Brain pericyte (primary cell): Measurements from ENCODE around the gene BTBD17.
"Not testable (repeated sequence)": the region's sequence is repeated elsewhere in the genome, so short reads cannot be mapped to it uniquely, and the experiment has no call there.

ENCODE experiments used
- DNase-seq: peaks from one replicate; pipeline ENCODE4 v3.0.0-alpha.2; 2012; ENCODE audit warnings: low read depth, low spot score

The BTBD17 gene, protein sequence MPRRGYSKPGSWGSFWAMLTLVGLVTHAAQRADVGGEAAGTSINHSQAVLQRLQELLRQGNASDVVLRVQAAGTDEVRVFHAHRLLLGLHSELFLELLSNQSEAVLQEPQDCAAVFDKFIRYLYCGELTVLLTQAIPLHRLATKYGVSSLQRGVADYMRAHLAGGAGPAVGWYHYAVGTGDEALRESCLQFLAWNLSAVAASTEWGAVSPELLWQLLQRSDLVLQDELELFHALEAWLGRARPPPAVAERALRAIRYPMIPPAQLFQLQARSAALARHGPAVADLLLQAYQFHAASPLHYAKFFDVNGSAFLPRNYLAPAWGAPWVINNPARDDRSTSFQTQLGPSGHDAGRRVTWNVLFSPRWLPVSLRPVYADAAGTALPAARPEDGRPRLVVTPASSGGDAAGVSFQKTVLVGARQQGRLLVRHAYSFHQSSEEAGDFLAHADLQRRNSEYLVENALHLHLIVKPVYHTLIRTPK

DNA sequence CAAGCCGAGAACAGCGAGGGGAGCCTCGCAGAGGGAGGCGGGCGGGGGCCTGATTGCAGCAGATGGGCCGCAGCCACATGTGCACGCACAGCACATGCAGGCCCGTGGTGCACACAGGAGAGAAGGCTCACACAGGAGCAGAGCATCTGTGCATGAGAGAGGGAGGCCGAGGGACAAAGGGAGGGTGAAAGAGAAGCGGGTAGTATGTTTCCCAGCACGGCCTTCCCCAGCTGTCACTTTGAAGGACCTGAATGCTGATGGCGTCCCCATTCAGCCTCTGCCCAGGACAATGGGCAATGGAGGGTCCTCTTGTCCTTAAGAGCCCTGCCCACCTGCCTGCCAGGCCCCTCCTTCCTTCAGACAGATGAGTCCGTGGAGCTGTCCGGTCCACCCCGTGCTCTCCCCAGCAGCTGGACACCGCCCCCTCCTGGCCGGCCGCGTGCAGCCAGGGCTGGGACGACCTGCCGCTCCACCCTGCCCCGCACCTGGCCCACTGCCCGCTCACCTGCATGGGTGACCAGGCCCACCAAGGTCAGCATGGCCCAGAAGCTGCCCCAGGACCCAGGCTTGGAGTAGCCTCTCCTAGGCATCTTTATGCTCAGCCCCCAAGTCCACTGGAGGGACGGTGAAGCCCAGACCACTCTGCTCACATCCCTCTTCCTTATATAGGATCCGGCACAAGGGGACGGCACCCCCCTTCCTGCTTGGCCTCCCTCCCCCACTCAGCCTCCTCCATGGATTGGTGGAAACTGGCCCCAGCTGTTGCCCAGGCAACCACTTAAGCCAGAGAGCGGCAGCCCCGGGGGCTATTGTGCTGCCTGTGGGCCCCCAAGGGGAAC is at the start of gene BTBD17:
Gene BTBD17 (minus strand): TSS at position 639 of the 839 bp plus-strand sequence. CDS start 49 bp downstream, at position 590.
- no peak for DNase-seq

DNA sequence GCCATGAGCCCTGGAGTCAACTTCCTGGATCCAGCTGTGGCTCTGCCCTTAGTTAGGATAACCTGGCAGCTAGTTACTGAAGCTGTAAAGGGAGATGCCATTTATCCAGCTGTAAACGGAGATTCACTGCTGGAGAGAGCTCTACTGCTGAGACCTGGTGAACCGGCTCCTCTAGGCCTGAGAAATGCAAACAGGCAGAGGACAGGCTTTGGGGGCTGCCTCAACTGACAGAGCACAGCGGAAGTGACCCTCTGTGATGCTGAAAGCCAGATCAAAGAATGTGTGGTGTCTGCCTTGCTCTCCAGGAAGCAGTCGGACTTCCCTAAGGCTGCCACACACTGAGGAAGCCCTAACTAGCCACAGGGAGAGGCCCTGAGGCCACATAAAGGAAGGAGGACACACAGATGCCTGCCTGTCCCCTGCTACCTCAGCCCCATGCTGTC is 48.4 kb upstream of the BTBD17 start:
- DNase-seq = no peak

DNA sequence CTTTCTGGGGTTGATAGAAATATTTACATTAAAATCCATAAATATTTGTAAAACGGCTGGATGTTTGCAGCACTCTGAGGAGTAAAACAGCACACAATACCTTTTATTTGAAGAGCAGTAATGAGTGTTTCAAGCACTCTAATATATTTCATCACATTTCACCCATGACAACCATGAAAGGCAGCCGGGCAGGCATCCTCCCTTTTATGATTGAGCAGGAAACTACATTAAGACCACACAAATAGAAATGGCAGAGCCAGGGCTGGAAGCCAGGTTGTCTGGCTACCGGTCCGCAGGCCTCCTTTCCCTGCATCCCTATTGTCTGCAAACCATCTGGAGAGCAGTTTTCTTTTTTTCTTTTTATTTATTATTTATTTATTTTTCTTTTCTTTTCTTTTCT is 47.1 kb upstream of the BTBD17 start:
- DNase-seq = no peak

DNA sequence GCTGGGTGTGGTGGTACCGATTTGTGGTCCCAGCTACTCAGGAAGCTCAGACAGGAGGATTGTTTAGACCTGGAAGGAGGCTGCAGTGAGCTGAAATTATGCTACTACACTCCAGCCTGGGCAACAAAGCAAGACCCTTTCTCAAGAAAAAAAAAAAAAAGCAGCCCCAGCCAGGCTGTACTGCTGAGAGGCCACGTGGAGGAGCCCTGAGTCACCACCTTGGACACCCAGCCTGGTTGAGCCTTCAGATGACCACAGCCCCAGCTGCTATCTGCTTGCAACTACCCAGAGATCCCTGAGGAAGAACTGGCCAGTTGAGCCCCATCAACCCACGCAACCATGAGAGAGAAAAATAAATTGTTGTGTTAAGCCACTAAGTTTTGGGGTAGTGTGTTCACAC is 46.6 kb upstream of the BTBD17 start:
- no peak for DNase-seq

DNA sequence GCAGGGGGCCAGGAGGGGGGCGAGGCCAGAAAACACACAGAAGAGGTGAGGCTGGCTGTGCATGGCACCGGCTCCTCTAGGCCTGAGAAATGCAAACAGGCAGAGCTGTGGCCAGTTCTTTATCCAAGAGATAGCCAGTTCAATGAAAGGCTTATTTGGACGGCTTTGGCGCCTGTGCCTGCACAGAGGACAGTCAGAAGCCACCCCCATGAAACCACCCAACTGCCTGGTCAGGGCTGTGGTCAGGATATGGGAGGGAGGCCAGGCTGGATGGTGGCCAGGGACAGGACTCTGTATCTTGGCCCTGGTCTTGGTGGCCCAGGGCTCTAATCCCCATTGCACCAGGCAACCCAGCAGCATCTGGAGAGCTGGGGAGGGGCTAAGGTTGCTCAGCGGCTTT is 45.7 kb upstream of the BTBD17 start:
- no peak for DNase-seq

DNA sequence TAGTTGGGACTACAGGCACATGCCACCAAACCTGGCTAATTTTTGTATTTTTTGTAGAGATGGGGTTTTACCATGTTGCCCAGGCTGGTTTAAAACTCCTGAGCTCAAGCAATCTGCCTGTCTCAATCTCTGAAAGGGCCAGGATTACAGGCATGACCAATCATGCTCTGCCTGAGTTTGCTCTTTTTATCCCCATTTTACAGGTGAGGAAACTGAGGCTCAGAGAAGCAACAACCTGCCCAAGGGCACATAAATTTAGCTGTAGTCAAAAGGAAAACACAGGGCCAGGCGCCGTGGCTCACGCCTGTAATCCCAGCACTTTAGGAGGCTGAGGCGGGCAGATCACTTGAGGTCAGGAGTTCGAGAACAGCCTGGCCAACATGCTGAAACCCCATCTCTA is 43.6 kb upstream of the BTBD17 start:
- DNase-seq = not testable (repeated sequence)

DNA sequence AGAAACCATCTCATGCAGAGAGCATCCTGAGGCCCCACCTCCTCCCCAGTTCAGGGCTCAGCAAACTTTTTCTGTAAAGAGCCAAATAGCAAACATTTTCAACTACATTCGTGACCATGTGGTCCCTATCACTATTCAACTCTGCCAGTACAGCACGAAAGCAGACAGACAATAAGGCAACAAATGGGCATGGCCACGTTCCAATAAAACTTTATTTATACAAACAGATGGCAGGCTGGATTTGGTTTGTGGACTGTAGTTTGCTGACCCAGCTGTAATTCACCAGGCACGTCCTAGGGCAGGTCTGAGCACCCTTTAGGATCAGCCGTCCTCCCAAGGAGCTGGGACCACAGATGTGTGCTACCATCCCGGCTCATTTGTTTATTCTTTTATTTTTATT is 43.1 kb upstream of the BTBD17 start:
- DNase-seq = no peak

DNA sequence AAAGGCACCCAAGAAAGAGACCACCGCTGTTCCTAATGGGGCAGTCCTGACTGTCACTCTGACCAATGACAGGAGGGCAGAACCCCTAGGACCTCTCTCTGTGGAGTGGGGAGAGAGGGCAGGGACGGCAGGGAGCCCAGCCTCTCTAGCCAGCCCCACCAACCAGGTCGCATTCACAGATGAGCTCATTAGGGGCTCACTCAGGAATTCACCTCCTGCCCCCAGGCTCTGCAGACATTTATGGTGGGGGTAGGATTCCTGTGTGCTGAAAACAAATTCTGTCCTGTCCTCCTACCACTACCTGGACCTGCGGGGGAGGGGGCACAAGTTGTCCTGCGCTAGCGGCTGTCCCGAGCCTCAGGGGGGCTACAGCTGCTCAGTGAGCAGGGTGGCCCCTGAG is 42.5 kb upstream of the BTBD17 start:
- DNase-seq = no peak

DNA sequence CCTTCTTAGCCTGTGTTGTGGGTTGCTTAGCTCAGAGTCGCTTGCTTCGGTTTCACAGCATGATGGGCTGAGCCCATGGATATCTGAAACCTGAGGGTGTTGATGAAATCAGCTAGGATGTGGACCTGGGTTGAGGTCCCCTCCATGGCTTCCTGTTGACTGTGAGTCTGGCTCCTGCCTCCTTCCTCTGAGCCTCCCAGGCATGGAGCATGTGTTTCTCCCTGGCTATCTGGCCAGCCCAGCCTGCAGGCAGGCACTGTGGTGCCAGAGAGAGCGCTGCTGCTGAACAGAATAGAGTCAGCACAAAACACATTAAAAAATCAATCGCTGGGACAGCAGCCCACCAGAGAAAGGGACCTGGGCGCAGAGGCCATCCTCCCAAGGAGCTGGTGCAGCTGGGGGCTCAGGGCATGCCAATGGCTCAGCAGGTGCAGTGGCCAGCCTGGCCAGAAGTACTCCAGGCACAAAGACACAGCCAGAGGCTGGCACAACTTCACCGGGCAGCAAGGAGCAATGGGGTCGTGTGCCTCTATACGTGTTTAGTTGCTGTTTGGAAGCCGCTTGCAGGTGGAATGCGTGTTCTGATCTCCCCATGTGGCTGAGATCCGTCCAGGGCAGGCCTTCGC is 42.0 kb upstream of the BTBD17 start:
- DNase-seq = no peak

DNA sequence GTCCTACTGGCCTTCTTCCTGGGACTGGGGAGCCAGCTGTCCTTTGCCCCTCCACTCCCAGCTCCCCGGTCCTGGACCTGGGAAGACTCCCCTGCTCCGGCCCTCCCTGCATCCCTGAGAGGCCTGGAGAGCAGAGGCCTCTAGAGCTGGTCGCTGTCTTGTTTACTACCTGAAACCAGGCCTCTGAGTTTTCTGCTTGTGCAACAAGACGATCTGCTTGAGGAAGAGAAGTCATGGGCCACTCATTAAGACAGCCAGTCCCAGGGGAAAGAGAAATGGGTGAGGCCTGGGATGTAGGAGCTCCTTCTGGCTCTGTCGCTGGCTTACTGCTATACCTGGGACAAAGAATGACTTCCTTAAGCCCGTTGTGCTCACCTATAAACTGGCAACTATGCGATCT is 40.4 kb upstream of the BTBD17 start:
- DNase-seq = no peak

DNA sequence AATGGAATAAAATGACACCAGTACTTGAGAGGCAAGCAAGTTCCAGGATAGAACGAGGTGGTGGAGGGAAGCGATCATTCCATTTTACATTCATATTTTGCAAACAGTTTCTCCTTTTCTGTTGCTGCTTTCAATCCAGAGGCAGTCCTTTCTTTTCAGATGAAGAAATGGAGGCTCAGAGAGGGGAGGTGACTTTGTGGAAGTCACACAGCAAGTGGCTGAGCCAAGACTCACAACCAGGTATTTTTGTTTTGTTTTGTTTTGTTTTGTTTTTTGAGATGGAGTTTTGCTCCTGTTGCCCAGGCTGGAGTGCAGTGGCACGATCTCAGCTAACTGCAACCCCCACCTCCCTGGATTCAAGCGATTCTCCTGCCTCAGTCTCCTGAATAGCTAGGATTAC is 34.9 kb upstream of the BTBD17 start:
- DNase-seq = no peak

DNA sequence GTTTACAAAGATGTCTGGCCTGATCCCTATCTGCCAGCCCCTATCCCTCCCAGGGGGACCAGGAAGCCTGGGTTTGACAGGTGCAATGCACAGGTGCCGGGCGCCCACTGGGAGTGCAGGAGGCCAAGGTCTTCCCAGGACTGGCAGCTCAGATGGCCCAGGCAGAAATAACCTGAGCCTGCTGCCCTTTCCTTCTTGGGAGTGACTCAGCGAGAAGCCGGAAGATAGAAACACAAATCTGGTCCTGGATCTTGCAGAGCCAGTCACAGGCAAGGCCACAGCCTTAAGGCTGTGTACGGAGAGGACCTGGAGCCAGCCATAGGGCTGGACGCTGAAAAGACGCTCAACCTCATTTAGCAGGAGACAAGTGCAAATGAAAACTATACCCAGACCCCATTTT is 33.3 kb upstream of the BTBD17 start:
- no peak for DNase-seq

DNA sequence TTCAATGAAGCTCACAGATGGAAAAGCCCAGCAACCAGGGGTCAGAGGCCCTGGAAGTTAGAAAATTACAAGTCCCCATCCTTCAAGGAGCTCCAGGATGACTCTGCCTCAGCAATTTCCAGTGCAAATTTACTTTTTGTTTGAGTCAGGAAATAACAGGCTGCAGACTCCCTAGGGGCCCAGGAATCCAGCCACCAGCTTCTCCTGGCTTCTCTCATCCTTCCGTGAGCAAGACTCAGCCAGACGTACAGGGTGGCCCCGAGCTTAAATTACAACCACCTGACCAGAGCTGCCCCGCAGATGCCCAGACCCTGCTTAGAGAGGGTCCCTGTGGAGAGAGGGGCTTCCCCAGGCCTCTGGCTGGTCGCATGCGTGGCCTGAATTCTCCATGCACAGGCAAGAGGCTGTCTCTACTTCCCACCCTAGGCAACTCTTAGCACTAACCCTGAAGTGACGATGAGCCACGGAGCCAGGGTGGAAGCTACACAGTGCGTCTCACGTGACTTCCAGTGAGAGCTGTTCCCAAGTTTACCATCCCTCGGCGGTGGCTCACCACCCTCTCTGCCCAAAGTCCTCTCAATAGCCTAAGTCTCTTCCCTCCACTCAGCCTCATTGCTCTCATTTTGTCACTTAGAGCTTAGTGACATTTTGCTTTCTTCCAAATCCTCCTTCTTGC is 32.7 kb upstream of the BTBD17 start:
- no peak for DNase-seq

DNA sequence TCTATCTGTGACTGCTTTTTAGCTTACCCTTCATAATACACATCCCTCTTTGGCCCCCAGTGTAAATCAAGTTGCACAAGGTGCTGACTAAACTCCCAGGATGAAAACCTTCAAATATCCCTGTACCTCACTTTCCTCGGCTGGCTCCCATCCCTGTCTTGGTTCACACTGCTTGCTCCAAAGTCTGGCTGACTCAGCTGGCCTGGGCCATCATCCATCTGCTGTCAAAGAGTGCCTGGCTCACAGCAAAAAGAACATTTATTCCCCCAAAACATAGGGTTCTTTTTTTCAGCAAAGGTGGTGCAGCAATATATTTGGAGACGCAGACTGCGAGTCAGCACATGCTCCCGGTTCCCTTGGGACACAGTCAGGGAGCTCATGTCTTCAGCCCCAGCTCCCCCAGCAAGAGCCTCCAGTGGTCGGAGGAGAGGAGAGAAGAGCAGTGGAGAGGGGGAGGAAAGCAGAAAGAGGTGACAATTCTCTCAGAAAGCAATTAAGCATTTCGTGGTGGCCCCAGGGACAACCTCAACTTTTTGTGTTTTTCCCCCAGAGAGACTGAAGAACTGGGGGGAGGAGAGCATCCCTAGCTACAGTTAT is 31.8 kb upstream of the BTBD17 start:
- no peak for DNase-seq

DNA sequence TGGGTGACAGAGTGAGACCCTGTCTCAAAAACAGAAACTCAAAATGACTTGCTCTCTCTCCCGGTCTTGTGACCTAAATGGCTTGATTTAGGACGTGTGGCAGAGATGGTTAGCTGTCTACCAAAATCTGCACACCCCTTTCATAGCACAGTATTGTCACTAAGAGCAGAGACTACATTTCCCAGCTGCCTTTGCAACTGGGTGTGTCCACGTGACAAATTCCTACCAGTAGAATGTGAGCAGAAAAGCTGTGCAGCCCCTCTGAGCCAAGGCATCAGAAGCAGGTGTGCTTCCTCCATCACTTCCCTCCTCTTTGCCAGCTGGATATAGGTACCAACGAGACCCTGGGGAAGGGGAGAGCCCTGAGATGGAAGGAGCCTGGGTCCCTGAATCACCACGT is 31.2 kb upstream of the BTBD17 start:
- no peak for DNase-seq

DNA sequence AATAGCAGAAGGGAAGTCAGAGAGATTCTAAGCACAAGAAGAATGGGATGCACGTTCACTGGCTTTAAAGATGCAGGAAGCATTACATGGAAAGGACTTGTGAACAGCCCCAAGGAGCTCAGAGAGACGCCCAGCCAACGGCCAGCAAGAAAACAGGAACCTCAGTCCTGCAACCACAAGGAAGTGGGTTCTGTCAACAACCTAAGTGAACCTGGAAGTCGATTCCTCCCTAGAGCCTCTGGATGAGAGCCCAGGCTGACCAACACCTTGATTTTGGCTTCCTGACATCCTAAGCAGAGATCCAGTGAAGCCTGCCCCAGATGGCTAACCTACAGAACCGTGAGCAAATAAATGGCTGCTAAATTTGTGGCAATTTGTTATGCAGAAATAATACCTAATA is 30.1 kb upstream of the BTBD17 start:
- DNase-seq = no peak

DNA sequence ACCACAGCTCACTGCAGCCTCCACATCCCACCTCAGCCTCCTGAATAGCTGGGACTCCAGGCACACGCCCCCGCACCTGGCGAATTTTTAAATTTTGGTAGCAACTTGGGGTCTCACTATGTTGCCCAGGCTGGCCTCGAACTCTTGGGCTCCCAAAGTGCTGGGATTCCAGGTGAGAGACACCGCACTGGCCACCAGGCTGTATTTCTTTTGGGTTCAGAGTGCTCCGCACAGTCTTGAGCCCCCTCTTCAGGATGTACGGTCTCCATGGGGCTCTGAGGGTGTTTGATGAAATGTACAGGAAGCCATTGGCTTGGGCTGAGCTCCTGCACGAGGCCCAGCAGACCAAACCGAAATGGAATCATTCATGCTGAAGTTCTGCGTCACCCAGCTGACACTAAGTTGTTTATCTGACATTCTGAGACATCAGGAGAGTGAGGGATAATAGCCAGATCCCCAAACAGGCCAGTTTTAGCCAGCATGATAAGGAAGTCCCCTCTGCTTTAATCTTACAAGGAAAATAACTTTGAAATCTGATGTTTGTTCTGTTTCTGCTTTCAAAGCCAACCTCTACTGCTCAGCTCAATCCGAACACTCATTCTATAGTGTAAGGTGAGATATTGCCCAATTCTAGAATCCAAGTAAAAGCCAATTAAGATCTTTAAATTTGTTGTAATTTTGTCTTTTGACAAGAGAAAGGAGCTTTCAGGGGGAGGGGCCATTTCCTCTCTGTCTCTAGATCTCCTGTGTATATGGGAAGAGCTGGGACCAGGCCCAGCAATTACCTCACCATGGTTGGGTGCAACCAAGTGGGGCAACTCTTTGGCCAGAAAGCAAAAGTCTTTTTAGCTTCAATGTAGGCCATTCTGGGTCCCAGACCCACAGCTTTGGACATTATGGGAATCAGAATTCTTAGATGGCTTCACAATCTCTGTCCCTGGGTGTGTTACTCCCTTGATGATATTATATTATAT is 29.3 kb upstream of the BTBD17 start:
- DNase-seq = no peak

DNA sequence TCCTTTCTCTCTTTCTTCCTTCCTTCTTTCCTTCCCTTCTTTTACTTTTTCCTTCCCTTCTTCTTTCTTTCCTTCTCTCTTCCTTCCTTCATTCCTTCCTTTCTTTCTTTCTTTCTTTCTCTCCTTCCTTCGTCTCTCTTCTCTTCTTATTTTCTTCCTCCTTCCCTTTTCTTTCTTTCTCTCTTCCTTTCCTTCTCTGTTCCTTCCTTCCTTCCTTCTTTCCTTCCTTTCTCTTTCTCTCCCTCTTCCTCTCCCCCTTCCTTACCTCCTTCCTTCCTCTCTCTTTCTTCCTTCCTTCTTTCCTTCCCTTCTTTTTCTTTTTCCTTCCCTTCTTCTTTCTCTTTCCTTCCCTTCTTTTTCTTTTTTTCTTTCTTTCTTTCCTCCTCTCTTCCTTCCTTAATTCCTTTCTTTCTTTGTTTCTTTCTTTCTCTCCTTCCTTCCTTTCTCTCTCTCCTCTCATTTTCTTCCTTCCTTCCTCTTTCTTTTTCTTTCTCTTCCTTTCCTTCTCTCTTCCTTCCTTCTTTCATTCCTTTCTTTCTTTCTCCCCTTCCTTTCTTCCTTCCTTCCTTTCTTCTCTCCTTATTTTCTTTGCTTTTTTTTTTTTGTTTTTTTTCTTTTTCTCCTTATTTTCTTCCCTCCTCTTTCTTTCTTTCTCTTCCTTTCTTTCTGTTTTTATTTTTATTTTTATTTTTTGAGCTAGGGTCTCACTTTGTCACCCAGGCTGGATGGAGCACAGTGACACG is 28.4 kb upstream of the BTBD17 start:
- no peak for DNase-seq

DNA sequence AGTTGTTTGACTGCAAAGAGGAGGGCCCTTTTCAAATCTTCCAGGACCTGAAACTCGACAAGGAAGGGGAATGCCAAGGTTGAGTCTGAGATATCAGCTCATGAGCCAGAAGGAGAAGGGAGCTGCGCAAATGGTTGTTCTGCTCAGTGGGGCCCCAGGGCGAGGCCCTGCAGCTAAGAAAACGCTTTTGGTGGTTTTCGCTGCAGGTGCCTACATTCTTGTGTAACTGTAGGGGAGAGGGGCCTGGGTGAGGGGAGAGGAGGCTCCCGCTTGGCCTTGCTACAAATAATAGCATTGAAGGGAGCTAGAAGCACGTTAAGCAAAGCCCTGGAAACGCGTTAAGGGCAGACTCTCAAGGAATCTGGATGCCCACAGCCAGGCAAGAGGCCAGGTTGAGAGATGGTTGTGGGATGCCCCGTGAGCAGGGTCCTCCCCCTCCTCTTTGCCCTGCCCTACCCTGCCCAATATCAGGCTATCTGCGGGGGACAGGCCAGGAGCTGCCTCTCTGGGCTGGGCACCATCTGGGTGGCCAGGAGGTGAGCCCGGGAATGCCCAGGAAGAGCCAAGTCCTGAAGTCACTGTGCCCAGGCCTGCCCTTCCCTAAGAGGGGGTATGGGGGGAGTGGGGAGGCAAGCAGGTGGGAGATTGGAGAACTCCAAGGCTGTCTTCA is 27.6 kb upstream of the BTBD17 start:
- DNase-seq = no peak
